Stimulated activated CD4-positive, alpha-beta T cell treated with anti-CD3 and anti-CD28 coated beads, Interleukin-1b, Interleukin-23, amount 100 ng/mL, for 1 hour (primary cell): Measurements from ENCODE around the gene ZNF345.

ENCODE experiments used
- DNase-seq, 2 donors: peaks; one replicate each; pipeline ENCODE4 v3.0.0-alpha.2; 2020; ENCODE audit warnings: low read depth in 2 of 2

ZNF345 gene

GRCh38 chr19:36916991-36917390 lies 66.3 kb downstream of the ZNF345 start:
- no peak for DNase-seq

GRCh38 chr19:36918090-36918489 lies 67.4 kb downstream of the ZNF345 start:
- DNase-seq, result no peak
